Non-pigmented ciliary epithelial cell (primary cell): ENCODE results near the gene ZNF26.

ENCODE experiments used
- DNase-seq: peaks from one replicate; pipeline ENCODE4 v3.0.0-alpha.2; 2010; ENCODE audit warnings: low read depth

Gene ZNF26

DNA sequence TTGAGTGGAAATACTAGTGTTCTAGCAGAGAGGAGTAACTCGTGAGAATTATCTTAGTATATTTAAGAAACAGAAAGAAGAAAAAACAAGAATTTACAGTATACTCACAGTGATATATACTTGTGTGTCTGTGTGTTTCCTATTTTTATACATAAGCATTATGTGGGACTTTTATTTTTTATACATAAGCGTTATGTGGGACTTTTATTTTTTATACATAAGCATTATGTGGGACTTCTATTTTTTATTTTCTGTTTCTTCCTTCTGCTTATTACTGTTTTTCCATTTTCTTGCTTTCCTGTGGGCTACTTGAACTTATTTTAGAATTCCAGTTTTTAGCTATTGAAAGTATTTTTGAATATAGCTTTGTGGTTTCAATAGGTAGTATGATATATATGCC lies 87.7 kb downstream of the ZNF26 start:
- no peak for DNase-seq
